Thymus (tissue), 11 donors: ENCODE measurements around the gene TGM2. TPM values are rescaled to one million over a fixed set of nuclear protein-coding genes. Genes with fewer than 3 reads are reported as not detected.

Experiments used
- DNase-seq, 9 donors: peaks; one replicate each; pipeline ENCODE4 v3.0.0-alpha.2; 2013; ENCODE audit warnings: low spot score in 9 of 9, low read depth in 6 of 9, missing footprints in 1 of 9
- H3K27ac ChIP-seq, 2 donors: one replicate each; pipeline ENCODE4 v1.5.1; 2013; ENCODE audit warnings: control low read depth in 1 of 2, low read depth in 1 of 2, low read length in 1 of 2, mild to moderate bottlenecking in 1 of 2, moderate library complexity in 1 of 2
- H3K27me3 ChIP-seq, 2 donors: one replicate each; pipeline ENCODE4 v1.5.1; 2013; ENCODE audit warnings: low read length in 1 of 2; ENCODE audit not compliant: control insufficient read depth in 2 of 2, insufficient read depth in 1 of 2
- H3K36me3 ChIP-seq, 2 donors: one replicate each; pipeline ENCODE4 v1.5.1; 2013; ENCODE audit warnings: low read length in 1 of 2, mild to moderate bottlenecking in 1 of 2, moderate library complexity in 1 of 2; ENCODE audit not compliant: control insufficient read depth in 2 of 2, insufficient read depth in 2 of 2
- H3K4me1 ChIP-seq, 2 donors: one replicate each; pipeline ENCODE4 v1.5.1; 2013; ENCODE audit warnings: low read length in 2 of 2; ENCODE audit not compliant: control insufficient read depth in 2 of 2, insufficient read depth in 2 of 2
- H3K4me3 ChIP-seq, 2 donors: one replicate each; pipeline ENCODE4 v1.5.1; 2013; ENCODE audit warnings: low read length in 2 of 2, control low read depth in 1 of 2, mild to moderate bottlenecking in 1 of 2
- H3K9me3 ChIP-seq, 2 donors: one replicate each; pipeline ENCODE4 v1.5.1; 2013; ENCODE audit warnings: low read length in 1 of 2, mild to moderate bottlenecking in 1 of 2; ENCODE audit not compliant: control insufficient read depth in 2 of 2, insufficient read depth in 1 of 2
- WGBS: extraction: QIAGEN DNeasy Blood & Tissue Kit; methylation state at CpG from one replicate; pipeline ENCODE4 v1.1.7; 2013; 5-methylcytosine and 5-hydroxymethylcytosine counted together
- polyA plus RNA-seq: library from polyadenylated mRNA; stranded (reverse); fragments of 200-250 nt; gene quantifications from one replicate; pipeline ENCODE4 v1.2.3, GENCODE V29; 2013
- total RNA-seq: library from RNA; stranded (reverse); fragments of 120-200 nt; gene quantifications from one replicate; pipeline ENCODE4 v1.2.4, GENCODE V29; 2013
- donor health status: healthy.

TGM2 gene
- total and polyA plus RNA-seq, 2 donors = 9.3 to 47.2 TPM

GRCh38 chr20:38121741-38122140 lies 43.3 kb downstream of the TGM2 start:
- Histone ChIP-seq H3K36me3 (no peaks in the 10 kb centered on the region), H3K9me3 (no peaks in the 10 kb centered on the region), H3K4me1 (peaks cover 0 to 3% of the 10 kb centered on the region in 2 donors), H3K4me3 (no peak overlapping the region), H3K27me3 (no peaks in the 10 kb centered on the region), H3K27ac (no peak overlapping the region)
- WGBS = 88% methylated on average over 4 of the region's 4 CpGs
- no peak for DNase-seq

GRCh38 chr20:38120625-38120988 lies 44.5 kb downstream of the TGM2 start:
- H3K4me3 ChIP-seq = no peak overlapping the region
- H3K27ac ChIP-seq = no peak overlapping the region
- 98% methylated on average over 4 of the region's 4 CpGs for WGBS
- no peaks in the 10 kb centered on the region for H3K9me3 ChIP-seq
- H3K27me3 ChIP-seq = no peaks in the 10 kb centered on the region
- DNase-seq = no peak
- no peaks in the 10 kb centered on the region for H3K36me3 ChIP-seq
- H3K4me1 ChIP-seq = peaks cover 0 to 3% of the 10 kb centered on the region in 2 donors

DNA sequence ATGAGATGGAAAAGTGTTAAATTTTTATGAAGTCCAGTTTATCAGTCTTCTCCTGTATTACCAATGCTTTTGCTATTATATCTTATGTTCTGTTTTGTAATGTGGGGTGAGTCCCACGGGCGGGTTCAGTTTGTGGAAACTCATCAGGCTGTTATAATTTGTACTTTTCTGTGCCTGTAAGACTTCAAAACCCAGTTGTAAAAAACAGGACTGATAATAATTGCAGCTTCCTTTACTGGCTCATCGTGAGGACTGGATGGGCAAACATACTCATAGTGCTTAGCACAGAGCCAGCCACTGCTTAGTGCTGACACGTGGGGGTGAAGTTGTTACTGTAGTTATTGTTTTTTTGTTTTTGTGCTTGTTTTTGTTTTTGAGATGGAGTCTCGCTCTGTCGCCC lies 45.6 kb downstream of the TGM2 start:
- Histone ChIP-seq H3K27ac (no peak overlapping the region), H3K4me3 (no peak overlapping the region), H3K36me3 (no peaks in the 10 kb centered on the region), H3K27me3 (no peaks in the 10 kb centered on the region), H3K4me1 (peaks cover 0 to 3% of the 10 kb centered on the region in 2 donors), H3K9me3 (no peaks in the 10 kb centered on the region)
- no peak for DNase-seq
- WGBS = 96% methylated on average over 6 of the region's 6 CpGs

DNA sequence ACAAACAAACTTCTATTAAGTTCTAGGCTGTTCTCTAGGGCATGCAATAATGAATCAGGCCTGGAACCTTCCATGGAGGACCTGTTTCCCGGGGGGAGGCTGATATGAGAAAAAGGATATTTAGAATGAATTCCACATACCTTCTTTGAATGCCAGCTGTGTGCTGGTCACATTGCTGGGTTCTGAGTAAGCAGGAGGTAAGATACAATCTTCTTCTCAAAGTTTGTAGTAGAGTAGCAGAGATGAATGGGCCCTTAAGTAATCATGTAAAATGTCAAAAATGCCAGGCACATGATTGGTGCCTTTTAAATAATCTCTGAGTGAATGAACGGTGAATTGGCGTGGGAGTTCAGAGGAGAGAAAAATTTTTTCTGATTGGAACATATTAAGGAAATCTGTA lies 47.4 kb downstream of the TGM2 start:
- no peak overlapping the region for H3K27ac ChIP-seq
- H3K4me1 ChIP-seq = no peaks in the 10 kb centered on the region
- no peak for DNase-seq
- H3K36me3 ChIP-seq = no peaks in the 10 kb centered on the region
- H3K4me3 ChIP-seq = no peak overlapping the region
- no peaks in the 10 kb centered on the region for H3K27me3 ChIP-seq
- 92% methylated on average over 3 of the region's 3 CpGs for WGBS
- no peaks in the 10 kb centered on the region for H3K9me3 ChIP-seq

DNA sequence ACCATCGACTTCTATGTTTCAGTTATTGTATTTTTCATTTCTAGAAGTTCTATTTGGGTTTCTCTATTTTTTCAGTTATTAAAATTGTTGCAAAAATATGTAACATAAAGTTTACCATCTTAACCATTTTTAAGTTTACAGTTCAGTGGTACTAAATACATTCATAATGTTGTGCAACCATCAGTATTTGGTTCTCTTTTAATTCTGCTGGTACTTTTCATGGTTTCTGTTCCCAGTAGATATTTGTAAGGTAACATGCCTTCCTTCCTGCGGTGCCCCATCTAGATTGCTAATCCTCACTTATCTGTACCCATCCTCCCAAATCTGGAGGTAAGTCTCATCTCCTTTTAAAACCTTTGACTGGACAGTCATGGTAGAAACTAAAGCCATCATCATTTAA lies 47.9 kb downstream of the TGM2 start:
- Histone ChIP-seq H3K27ac (no peak overlapping the region), H3K4me1 (no peaks in the 10 kb centered on the region), H3K36me3 (no peaks in the 10 kb centered on the region), H3K9me3 (no peaks in the 10 kb centered on the region), H3K27me3 (no peaks in the 10 kb centered on the region), H3K4me3 (no peak overlapping the region)
- no peak for DNase-seq
- WGBS = 93% methylated on average over 2 of the region's 2 CpGs

DNA sequence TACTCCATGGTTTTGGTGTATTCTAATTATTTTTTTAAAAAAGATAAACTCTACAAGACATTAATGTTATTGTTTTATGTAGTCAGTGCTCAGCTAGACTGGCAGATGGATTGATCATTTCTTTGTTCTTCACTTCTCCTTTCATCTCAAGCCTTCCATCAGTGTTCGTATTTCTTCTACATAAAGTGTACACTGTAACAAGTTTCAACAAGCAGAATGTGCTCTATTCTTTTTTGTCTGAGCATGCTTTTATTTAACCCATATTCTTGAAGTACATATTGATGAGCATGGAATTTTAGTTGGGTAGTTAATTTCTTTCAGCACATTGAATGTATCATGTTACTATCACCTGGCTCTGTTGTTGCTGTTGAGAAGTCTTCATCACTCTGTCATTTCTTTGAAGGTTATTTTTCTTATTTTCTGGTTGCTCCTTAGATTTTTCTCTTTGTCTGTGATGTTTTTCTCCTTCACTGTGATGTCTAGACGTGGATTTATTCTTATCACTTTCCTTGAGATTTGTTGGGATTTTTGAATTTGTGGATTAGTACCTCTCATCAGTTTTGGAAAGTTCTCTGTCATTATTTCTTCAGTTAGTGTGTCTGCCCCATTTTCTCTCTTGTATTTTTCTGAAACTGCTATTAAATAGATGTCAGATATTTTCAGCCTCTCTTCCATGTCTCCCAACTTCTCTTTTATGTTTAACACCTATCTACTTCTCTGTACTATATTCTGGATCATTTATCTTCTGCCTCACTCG lies 48.5 kb downstream of the TGM2 start:
- Histone ChIP-seq H3K9me3 (no peaks in the 10 kb centered on the region), H3K27ac (no peak overlapping the region), H3K27me3 (no peaks in the 10 kb centered on the region), H3K4me3 (no peak overlapping the region), H3K4me1 (no peaks in the 10 kb centered on the region), H3K36me3 (no peaks in the 10 kb centered on the region)
- 72% methylated on average over 3 of the region's 3 CpGs for WGBS
- DNase-seq = no peak

- 83% methylated on average over 2 of the region's 2 CpGs for WGBS
- Histone ChIP-seq H3K4me1 (no peaks in the 10 kb centered on the region), H3K36me3 (no peaks in the 10 kb centered on the region)
These were observed 49.2 kb downstream of the TGM2 start for GRCh38 chr20:38115896-38116295.

GRCh38 chr20:38115205-38115604 lies 49.9 kb downstream of the TGM2 start:
- H3K27ac ChIP-seq = no peak overlapping the region
- no peaks in the 10 kb centered on the region for H3K36me3 ChIP-seq
- H3K9me3 ChIP-seq = no peaks in the 10 kb centered on the region
- H3K4me3 ChIP-seq = no peak overlapping the region
- DNase-seq = no peak
- 100% methylated on average over 1 of the region's 1 CpG for WGBS
- no peaks in the 10 kb centered on the region for H3K27me3 ChIP-seq
- no peaks in the 10 kb centered on the region for H3K4me1 ChIP-seq

More at GRCh38 chr20:38115896-38116295, 49.2 kb downstream of the TGM2 start:
- H3K27ac ChIP-seq = no peak overlapping the region
- no peak for DNase-seq
- H3K9me3 ChIP-seq = no peaks in the 10 kb centered on the region
- H3K27me3 ChIP-seq = no peaks in the 10 kb centered on the region
- no peak overlapping the region for H3K4me3 ChIP-seq

GRCh38 chr20:38114353-38114791 lies 50.7 kb downstream of the TGM2 start:
- H3K27me3 ChIP-seq = no peaks in the 10 kb centered on the region
- DNase-seq = no peak
- WGBS = 97% methylated on average over 4 of the region's 4 CpGs
- H3K27ac ChIP-seq = no peak overlapping the region
- no peak overlapping the region for H3K4me3 ChIP-seq
- no peaks in the 10 kb centered on the region for H3K4me1 ChIP-seq
- H3K36me3 ChIP-seq = no peaks in the 10 kb centered on the region
- no peaks in the 10 kb centered on the region for H3K9me3 ChIP-seq
